Left lung (tissue), 10 donors: ENCODE results near the gene ENO4. TPM values are rescaled to one million over a fixed set of nuclear protein-coding genes. Genes with fewer than 3 reads are reported as not detected.

Source experiments
- ATAC-seq: fragments of 200-7000 bp; cut with Tn5 transposase; one replicate; pipeline ENCODE4 v1.9.1; 2020; ENCODE audit warnings: moderate library complexity
- DNase-seq, 4 donors: peaks; one replicate each; pipeline ENCODE4 v3.0.0-alpha.2; 2013 to 2020
- H3K27ac ChIP-seq, 2 donors: fragments of 200-600 bp; sonication (generic) in 1 of 2; one replicate each; pipeline versions ENCODE4 v1.5.0 to v1.8.0; 2020 to 2021
- H3K27me3 ChIP-seq, 2 donors: fragments of 200-600 bp; sonication (generic) in 1 of 2; one replicate each; pipeline versions ENCODE4 v1.5.0 to v1.8.0; 2020 to 2021
- H3K36me3 ChIP-seq, 2 donors: fragments of 200-600 bp; sonication (generic) in 1 of 2; one replicate each; pipeline versions ENCODE4 v1.5.0 to v1.8.0; 2020 to 2021
- H3K4me1 ChIP-seq, 2 donors: fragments of 200-600 bp; one replicate each; pipeline ENCODE4 v1.8.0; 2021
- H3K4me3 ChIP-seq, 2 donors: fragments of 200-600 bp; sonication (generic) in 1 of 2; one replicate each; pipeline versions ENCODE4 v1.5.0 to v1.8.0; 2020 to 2021; ENCODE audit warnings: mild to moderate bottlenecking in 1 of 2
- H3K9me3 ChIP-seq, 2 donors: fragments of 200-600 bp; sonication (generic) in 1 of 2; one replicate each; pipeline versions ENCODE4 v1.5.0 to v1.8.0; 2020 to 2021
- intact Hi-C, 2 donors: fragments of 100-400 bp; cut with DNase I; formaldehyde crosslinking; loops; one replicate each; pipeline versions ENCODE4 v1.11.2 to v1.14.2; 2022
- polyA plus RNA-seq, 6 donors: library from polyadenylated mRNA; unstranded; fragments of 120-200 nt; gene quantifications; one replicate each; pipeline ENCODE4 v1.2.1, GENCODE V29; 2013; ENCODE audit not compliant: insufficient read length in 6 of 6
- total RNA-seq, 2 donors: library from RNA; stranded (reverse); fragmentation: NEBNext Ultra II Directional; extraction: Animal tissue kit (Norgen Biotek cat#: 25700); gene quantifications; one replicate each; pipeline ENCODE4 v1.2.1, GENCODE V29; 2021
- TF ChIP-seq, protein P1 (sequence below), 2 donors: fragments of 200-600 bp; sonication (generic) in 1 of 2; IDR thresholded peaks; one replicate each; pipeline versions ENCODE4 v1.5.0 to v1.8.0; 2021; ENCODE audit warnings: antibody characterized with exemption in 2 of 2
- donor health status: DM: no; HTN: yes; CAD: no.
- donor health status: DM: no; HTN: no; CAD: no.

Gene ENO4
- total and polyA plus RNA-seq, 8 donors = 0.50 to 4.4 (median 3.0) TPM

DNA sequence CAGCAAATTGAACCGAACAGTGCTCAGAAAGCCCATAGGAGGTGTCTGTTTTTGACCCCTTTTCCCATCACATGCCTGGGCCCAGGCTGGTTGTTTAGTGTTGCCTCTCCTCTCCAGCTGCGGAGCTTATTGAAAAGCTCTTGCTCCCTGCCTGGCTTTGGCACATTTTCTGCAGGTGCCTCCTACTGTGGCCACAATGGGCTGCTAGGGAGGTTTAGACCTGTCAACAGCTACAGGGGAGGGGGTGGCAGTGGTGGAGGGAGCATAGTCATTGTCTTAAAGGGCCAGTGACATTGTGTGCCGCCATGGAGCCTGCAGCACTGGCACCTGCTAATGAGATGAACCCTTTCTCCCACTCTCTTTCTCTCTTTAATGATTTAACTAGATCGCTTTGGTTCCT is 13.2 kb upstream of the ENO4 start:
- peaks cover 0 to 5% of the 10 kb centered on the region in 2 donors for H3K27me3 ChIP-seq
- H3K4me3 ChIP-seq = no peak overlapping the region
- H3K4me1 ChIP-seq = no peaks in the 10 kb centered on the region
- no peaks in the 10 kb centered on the region for H3K36me3 ChIP-seq
- DNase-seq = no peak
- no peak for ATAC-seq
- no peak overlapping the region for H3K27ac ChIP-seq
- intact Hi-C loops = no loop called here
- TF ChIP-seq, protein P1, sequence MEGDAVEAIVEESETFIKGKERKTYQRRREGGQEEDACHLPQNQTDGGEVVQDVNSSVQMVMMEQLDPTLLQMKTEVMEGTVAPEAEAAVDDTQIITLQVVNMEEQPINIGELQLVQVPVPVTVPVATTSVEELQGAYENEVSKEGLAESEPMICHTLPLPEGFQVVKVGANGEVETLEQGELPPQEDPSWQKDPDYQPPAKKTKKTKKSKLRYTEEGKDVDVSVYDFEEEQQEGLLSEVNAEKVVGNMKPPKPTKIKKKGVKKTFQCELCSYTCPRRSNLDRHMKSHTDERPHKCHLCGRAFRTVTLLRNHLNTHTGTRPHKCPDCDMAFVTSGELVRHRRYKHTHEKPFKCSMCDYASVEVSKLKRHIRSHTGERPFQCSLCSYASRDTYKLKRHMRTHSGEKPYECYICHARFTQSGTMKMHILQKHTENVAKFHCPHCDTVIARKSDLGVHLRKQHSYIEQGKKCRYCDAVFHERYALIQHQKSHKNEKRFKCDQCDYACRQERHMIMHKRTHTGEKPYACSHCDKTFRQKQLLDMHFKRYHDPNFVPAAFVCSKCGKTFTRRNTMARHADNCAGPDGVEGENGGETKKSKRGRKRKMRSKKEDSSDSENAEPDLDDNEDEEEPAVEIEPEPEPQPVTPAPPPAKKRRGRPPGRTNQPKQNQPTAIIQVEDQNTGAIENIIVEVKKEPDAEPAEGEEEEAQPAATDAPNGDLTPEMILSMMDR (IDR thresholded peaks at IDR 0.05) = no peak
- no peaks in the 10 kb centered on the region for H3K9me3 ChIP-seq

DNA sequence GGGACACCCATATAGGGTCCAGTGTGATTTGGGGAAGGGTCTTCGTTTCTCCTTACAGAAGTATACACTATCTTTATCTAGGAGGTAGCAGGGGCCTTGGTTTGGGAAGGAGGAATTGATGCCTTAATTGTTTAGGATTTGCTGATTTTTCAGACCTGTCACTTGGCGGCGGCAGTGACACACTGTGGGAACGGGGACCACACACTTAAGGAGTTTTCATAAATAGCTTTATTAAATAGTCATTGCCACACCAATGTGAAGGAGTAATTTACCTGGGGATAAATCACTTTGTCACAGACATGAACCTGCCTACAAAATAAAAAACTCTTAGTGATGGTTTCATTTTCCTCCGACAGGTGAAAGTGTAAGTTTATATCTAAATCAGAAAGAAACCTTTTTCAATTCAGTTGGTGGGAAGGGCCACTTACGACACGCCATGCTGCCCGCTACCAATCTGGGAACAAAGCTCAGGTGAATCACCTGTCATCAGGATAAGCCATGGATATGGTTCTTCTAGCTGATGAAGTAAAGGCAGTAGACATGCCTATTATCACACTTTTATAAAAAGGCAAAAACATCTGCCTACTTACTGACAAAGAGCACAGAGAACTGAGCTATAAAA is 12.3 kb upstream of the ENO4 start:
- Histone ChIP-seq H3K27me3 (peaks cover 0 to 5% of the 10 kb centered on the region in 2 donors), H3K36me3 (no peaks in the 10 kb centered on the region), H3K4me3 (no peak overlapping the region), H3K27ac (no peak overlapping the region), H3K4me1 (no peaks in the 10 kb centered on the region), H3K9me3 (no peaks in the 10 kb centered on the region)
- peak in 1 of 4 donors; percentile 19 for DNase-seq
- intact Hi-C loops = no loop called here
- TF ChIP-seq, protein P1 (IDR thresholded peaks at IDR 0.05) = no peak
- ATAC-seq = no peak

DNA sequence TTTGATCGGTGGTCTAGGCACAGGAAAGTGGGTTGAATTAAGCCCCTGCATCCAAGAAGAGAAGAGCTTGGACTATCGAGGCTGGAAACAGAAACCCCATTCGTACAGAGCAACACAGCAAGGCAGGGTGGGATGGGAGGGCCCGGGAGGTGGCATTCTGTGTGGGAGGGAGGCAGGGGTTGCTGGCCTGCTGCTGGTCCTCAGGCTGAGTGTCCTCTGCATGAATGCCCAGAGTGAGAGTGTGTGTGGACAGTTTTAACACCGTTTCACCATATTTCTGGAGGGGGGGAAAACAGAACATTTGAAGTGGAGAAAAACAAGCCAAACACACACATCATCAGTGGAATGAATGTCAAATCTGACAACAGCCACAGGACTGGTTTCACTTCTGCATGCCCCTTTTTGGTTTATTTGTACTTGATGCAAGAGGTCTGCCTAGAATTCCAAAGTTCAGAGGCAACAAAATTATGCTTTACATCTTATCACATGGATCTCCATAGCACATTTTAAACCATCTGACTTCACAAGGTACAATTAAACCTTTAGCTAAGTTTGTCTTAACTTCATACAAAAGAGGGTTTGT is 11.1 kb upstream of the ENO4 start:
- intact Hi-C loops = no loop called here
- ATAC-seq = no peak
- no peak for DNase-seq
- H3K36me3 ChIP-seq = no peaks in the 10 kb centered on the region
- peaks cover 0 to 5% of the 10 kb centered on the region in 2 donors for H3K27me3 ChIP-seq
- no peak overlapping the region for H3K4me3 ChIP-seq
- no peaks in the 10 kb centered on the region for H3K4me1 ChIP-seq
- H3K27ac ChIP-seq = no peak overlapping the region
- H3K9me3 ChIP-seq = no peaks in the 10 kb centered on the region
- TF ChIP-seq, protein P1 (IDR thresholded peaks at IDR 0.05) = no peak

DNA sequence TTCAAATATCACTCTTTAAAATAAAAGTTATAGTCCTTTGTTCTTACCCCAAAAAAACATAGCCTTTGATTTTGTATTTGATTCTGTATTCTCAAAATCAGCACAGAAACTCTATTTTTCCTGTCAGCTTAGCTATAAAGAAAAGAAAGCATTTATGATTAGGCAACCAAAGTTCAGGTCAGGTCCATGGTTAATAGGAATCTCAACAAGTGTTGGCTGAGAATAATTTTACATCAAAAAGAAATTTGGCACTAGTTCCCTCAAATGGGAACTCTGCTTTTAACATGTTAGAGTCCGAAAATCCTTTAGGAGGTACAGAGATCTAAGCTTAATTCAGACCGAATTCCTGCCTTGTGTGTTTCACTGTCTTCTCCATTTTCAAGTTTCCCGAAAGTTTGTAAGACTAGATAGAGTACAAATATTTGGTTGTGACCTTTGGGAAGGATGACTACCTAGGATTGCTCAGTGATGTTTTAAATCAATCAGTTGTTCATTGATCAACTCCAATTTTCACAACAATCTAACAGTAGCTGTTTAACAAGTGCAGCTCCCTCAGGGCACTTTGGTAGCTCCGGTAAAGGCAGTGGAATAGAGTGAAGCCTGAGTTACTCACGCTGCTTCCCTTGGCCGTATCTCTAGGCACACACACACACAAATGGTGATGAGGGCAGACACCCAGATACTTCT is 8.8 kb upstream of the ENO4 start:
- H3K27ac ChIP-seq = no peak overlapping the region
- ATAC-seq (no peak), DNase-seq (no peak)
- no peaks in the 10 kb centered on the region for H3K36me3 ChIP-seq
- H3K4me3 ChIP-seq = no peak overlapping the region
- no peaks in the 10 kb centered on the region for H3K9me3 ChIP-seq
- TF ChIP-seq, protein P1 (IDR thresholded peaks at IDR 0.05) = no peak
- peaks cover 0 to 5% of the 10 kb centered on the region in 2 donors for H3K27me3 ChIP-seq
- intact Hi-C loops = no loop called here
- H3K4me1 ChIP-seq = no peaks in the 10 kb centered on the region

DNA sequence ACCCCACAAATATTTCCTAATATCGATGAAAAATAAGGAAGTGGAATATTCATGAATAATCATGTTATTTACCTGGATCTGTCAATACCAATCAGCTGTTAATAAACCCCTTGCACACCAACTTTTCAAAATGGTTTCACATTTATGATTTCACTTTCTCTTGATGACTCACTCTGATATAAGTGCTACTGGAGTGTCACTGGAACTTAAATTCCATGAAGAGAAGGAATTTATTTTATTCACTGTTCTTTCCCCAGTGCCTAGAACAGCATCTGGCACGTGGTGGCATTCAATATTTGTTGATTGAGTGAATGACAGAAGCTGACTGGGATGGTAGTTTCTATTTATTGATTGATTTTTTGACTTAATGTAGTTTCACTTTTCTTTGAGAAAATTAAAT is 3.5 kb upstream of the ENO4 start:
- no peaks in the 10 kb centered on the region for H3K9me3 ChIP-seq
- TF ChIP-seq, protein P1 (IDR thresholded peaks at IDR 0.05) = no peak
- ATAC-seq (no peak), DNase-seq (no peak)
- H3K4me1 ChIP-seq = peaks cover 0 to 5% of the 10 kb centered on the region in 2 donors
- H3K4me3 ChIP-seq = no peak overlapping the region
- no peaks in the 10 kb centered on the region for H3K36me3 ChIP-seq
- H3K27ac ChIP-seq = no peak overlapping the region
- intact Hi-C loops = no loop called here
- H3K27me3 ChIP-seq = peaks cover 0 to 41% of the 10 kb centered on the region in 2 donors
